Keratinocyte (primary cell): Measurements from ENCODE around the gene NKX6-1.

Source experiments
- EZH2 ChIP-seq: IDR thresholded peaks from one replicate; pipeline ENCODE4 v1.6.1; 2012; ENCODE audit warnings: inconsistent platforms, mild to moderate bottlenecking, low read length, moderate library complexity
- TF ChIP-seq, protein P1 (sequence below), 3 experiments: IDR thresholded peaks in 1 of 3; conservative IDR thresholded peaks in 1 of 3; optimal IDR thresholded peaks in 1 of 3; 2 replicates in 2 of 3; 3 replicates in 1 of 3; pipeline versions ENCODE3 to v1.5.1; 2011; ENCODE audit warnings: low read length in 3 of 3, mild to moderate bottlenecking in 3 of 3, moderate library complexity in 2 of 3, control low read depth in 1 of 3, inconsistent platforms in 1 of 3; ENCODE audit not compliant: insufficient read depth in 2 of 3; ENCODE audit errors: extremely low read depth in 1 of 3

DNA sequence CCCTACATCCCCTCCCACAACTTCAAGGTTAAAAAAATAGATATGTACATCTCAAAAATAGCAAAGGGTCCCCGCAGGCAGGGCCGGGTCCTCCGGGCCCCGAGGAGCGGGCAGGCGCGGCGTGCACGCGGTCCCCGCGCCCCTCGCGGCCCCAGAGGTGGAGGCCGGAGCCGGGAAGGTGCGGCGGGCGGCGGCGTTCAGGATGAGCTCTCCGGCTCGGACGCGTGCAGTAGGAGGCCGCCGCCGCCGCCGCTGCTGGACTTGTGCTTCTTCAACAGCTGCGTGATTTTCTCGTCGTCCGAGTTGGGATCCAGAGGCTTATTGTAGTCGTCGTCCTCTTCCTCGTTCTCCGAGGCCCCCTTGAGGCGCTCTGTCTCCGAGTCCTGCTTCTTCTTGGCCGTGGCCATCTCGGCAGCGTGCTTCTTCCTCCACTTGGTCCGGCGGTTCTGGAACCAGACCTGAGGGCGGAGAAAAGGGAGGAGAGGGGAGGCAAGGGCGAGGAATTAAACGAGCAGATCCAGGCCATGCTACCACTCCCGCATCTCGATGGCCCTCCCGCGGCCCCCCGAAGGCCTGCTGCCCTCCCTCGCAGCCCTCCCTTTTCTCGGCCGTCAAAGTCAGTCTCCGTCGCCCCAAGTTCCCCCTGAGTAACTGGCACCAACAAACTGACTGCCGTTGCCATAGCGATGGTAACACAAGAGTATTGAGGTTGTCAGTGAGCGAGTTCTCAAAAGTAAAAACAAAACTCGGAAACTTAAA lies 5.8 kb downstream of the NKX6-1 start:
- TF ChIP-seq, protein P1, sequence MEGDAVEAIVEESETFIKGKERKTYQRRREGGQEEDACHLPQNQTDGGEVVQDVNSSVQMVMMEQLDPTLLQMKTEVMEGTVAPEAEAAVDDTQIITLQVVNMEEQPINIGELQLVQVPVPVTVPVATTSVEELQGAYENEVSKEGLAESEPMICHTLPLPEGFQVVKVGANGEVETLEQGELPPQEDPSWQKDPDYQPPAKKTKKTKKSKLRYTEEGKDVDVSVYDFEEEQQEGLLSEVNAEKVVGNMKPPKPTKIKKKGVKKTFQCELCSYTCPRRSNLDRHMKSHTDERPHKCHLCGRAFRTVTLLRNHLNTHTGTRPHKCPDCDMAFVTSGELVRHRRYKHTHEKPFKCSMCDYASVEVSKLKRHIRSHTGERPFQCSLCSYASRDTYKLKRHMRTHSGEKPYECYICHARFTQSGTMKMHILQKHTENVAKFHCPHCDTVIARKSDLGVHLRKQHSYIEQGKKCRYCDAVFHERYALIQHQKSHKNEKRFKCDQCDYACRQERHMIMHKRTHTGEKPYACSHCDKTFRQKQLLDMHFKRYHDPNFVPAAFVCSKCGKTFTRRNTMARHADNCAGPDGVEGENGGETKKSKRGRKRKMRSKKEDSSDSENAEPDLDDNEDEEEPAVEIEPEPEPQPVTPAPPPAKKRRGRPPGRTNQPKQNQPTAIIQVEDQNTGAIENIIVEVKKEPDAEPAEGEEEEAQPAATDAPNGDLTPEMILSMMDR (optimal IDR thresholded peaks at IDR 0.05 in 1 of 3, IDR thresholded peaks at IDR 0.05 in 1 of 3, conservative IDR thresholded peaks at IDR 0.05 in 1 of 3; ENCODE audit: extremely low read depth in 1 of 3, insufficient read depth in 2 of 3, low read length in 3 of 3) = peak in 1 of 3 experiments; percentile 3
- TF ChIP-seq EZH2 = peak; percentile 76
